OCI-LY1 (cell line): ENCODE results near the gene AREG.

Experiments
- CTCF ChIP-seq: fragments of 200-600 bp; sonication (generic), shearing (Covaris generic); IDR thresholded peaks from 2 replicates; pipeline ENCODE4 v1.5.1; 2017; ENCODE audit warnings: mild to moderate bottlenecking, antibody characterized with exemption, low read length, moderate library complexity, mixed read lengths
- EZH2 ChIP-seq: fragments of 200-600 bp; sonication (generic), shearing (Covaris generic); IDR thresholded peaks from 2 replicates; pipeline ENCODE4 v1.8.0; 2017; ENCODE audit warnings: borderline replicate concordance, mixed run types, mild to moderate bottlenecking, antibody characterized with exemption, low read length, moderate library complexity, mixed read lengths

- TF ChIP-seq CTCF, result no peak
- TF ChIP-seq EZH2, result no peak
These were observed 18.2 kb downstream of the AREG start for GRCh38 chr4:74463123-74463522.
